ENCODE measurements around the gene SPOCK1.
A peak's percentile ranks its signal among the peaks of the same experiment; 100 is the strongest.

SPOCK1 gene

DNA sequence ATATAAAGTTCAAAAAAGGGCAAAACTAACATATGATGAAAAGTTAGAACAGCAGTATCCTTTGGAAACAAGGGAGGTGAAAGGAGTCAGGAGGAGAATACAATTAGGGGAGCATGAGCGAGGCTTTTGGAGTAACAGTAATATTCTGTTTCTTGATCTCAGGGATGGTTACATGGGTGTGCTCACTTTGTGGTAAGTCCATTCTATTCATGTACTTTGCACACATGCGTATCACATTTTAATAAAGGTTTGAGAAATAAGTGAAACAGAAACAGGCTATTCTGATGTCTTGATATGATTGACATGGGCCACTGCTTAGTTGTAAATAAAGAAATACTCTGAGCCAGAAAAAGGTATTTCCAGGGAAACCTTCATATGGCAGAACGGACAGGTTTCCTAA, 208.8 kb downstream of the SPOCK1 start:
- no peak for DNase-seq

DNA sequence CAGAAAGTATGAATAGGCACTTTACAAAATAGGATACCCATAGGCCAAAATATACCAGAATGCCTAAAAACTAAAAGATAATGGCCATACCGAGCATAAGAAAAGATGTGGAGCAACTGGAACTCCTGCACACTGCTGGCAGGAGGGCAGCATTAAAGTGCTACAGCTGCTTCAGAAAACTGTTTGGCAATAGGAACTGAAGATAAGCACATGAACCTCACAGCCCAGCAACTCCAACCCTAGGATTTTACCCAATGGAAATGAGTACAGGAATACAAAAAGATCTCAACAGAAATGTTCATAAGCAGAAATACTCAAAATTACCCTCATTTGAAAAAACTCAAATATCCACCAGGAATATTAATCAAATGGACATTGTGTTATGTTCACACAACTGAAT, 209.3 kb downstream of the SPOCK1 start:
- DNase-seq, result no peak

DNA sequence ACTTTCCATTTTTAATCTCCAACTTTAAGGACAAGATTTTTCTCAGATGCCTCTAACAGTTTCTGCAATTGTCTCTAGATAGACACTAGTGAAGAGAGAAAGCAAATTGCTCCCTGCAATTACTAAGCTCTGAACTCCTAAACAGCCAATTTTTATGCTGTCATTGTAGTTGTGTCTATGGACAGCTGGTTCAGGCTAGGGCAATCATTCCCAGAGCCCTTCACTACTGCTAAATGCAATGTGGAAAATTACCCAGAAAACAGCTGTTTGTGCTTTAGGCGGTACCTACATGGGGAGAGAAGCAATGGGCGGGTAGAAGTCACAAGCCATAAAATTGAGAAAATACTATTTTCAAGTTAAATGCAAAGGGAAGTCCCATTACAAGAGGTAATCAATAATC, 211.6 kb downstream of the SPOCK1 start:
- no peak for DNase-seq

DNA sequence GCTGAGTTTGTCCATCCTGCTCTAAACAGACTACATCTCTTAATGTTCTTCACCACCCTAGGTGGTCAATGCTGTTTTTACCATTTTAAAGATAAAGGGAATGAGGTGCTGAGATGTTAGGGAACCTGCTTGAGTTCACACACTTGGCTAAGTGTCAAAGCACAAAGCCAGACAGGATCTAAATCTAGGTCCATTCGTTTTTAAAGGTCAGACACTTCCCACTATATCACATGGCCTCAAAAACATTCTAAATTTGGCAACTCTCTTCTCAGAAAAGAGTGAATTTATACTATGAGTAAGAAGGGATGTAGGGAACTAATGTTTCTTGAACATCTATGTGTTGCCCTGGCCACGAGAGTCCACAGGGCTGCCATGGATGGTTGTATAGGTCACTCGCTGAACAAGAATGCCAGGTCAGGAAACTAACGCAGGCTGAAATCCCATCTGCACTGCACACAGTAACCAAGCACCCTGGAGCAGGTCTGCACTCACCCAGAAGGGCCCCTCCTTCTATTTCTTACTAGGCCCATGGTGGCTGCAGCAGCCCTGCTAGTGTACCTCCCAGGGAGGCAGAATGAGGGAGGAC, 213.0 kb downstream of the SPOCK1 start:
- no peak for DNase-seq

DNA sequence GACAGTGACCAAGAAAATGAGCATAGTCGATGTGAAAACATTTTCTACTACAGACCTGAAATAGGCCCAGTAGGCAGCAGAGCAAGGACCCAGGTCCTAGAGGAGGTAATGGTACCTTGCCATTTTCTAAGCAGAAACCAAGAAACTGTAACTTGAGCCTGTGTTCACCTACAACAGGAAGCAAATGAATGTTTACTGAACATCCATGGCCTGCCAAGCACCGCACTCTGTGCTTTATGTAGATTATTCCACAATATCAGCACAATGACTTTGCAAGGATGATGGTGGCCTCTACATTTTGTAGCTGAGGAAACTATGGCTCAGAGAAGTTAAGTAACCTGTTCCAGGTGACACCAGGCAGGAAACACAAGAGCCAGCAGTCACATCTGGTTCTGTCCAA, 215.3 kb downstream of the SPOCK1 start:
- no peak for DNase-seq

DNA sequence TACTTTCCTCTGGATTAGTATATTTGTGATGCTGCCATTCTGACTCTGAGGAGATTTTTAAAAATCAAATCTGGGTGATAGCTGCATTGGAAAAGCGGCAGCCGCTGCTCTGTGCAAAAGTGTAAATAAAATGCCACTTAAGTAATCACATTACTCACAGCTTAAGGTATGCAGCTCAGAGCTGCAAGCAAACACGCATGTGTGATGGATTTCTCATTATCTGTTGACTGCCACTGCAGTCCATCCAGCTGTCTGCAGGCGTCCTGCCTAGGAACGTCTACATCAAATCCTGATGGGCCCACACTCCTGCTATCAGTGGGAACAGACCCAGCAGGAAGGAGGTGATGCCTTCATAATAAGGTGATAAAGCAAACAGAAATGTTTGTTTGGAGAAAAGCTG, 216.9 kb downstream of the SPOCK1 start:
- DNase-seq, result peak; percentile 17

DNA sequence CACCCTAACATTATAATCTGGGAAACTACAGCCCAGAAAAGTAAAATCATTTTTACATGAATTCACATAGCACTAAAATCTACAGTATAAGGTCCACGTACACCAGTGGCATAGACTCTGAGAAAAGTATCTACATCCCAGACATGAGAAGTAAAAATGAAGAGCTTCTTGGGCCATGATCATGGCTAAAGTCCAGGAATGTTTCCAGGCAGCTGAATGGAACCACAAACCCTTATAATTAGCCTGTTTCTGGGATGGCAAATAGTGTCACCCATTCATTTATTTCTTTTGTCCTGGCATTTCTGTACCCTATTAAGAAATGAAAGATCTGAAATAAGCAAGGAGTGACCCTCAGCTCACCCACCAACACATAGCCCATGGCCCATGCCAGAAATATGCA, 217.9 kb downstream of the SPOCK1 start:
- DNase-seq, result no peak

DNA sequence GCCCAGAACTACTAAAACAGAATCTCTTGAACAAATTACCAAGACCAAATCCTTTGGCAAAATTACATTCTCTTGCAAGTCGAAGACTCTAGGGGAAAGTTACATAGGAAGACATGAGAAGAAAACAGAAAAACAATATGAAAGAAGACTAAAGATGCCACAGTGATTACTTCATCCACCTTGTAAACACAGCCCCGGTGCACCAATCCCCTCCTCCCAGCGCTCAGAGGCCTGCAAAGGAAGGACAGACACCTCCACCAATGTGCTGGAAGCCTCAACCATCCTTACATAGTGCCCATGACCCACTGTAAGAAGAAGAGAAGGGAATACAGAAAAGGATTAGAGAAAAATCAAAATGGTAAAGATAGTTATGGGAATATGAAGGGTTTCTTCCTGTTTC, 218.5 kb downstream of the SPOCK1 start:
- no peak for DNase-seq

DNA sequence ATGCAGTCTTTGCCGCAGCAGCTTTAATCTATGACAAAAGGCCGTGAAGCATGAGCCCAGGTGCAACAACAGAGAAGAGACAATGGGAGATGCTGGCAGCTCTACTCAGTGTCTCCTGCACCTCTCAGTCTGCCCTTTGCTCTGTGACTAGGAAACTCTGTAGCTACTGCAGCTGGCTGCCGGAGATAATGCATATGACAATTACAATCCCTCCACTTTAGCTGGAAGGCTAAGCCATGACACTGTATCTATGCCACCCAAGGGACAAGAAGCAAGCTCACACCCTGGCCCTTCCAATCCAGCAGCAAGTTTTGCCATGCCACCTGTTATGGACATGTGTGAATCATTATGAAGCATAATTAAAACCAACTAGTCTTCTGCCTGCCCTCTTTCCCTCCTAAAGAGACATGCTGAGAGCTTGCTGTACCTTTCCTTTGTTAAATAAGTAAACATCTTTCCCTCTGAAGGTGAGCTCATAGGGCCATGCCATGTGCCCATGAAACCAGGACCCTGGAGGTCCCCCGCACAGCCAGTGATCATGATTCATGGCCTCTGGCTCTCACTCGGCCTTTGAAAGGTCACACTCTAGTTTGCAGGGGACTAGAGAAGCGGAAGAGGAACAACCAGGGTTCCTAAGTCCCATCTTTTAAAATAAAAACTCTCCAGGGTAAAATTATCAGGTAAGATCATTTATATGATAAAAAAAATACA, 219.4 kb downstream of the SPOCK1 start:
- no peak for DNase-seq

DNA sequence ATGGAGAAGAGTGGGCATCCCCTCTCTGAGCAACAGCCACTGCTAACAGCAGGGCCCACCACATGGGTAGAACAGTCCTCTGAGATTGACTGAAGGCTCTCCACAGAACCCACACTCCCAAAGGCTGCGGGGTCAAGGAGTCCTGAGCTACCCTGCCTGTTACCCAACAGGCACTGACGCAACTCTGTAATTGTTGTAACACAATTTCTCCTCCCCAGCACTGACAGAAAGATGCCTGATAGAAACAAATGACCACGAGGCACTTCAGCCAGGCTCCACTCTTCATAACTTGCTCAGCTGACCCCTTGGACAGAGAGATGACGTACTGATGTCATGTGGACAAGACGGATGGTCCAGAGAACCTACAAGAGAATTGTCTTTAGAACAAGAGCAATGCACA, 220.7 kb downstream of the SPOCK1 start:
- no peak for DNase-seq

DNA sequence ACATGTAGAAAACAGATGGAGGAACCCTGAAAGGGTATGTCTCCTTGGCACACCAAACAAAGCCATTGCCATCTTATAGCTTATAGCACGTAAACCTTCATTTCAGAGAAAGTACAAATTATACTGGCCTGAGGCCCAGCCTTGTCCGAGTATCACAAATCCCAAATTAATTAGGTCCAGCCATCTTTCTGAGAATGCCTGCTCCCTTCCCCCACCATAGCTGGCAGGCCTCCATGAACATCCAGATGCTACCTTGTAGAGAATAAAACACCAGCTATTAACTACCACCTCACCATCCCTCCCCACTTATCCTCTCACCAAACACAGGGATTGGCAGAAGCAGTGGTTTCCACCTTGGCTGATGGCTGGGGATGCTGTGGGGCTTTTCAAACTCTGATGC, 224.0 kb downstream of the SPOCK1 start:
- no peak for DNase-seq

DNA sequence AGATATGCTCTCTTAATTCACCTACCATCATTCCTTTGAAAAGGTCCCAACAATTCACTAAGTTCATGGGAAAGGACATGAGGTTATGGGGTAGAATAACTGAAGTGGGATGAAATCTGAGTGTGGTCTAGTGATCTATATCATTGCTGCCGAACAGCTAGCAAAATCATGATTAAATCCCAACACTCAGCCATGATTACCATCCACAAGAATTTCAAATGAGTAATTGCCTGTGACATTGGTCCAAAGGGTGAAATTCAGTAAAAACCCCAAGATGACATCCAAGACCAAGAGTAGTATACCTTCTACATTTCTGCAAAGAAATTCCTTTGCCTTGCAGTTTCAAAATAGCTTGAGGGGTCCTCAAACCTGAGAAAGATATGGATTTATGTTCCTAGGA, 225.6 kb downstream of the SPOCK1 start:
- peak; percentile 26 for DNase-seq

DNA sequence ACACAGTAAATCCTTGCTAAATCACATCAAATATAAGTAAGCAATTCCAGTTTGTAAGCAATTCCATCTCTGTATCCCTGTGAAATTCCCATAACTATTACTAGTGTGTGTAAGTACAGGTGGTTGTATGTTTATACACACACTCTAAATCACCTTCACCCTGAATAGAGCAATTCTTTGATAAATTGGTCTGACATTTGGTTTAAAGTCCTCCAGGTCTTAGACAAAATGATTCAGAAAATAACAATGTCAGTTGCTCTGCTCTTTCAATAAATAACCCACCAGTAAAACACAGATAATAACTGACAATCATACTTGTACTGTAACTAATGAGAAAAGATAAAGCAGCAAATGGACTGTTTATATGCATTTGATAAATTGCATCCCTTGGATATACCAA, 226.3 kb downstream of the SPOCK1 start:
- DNase-seq, result no peak

DNA sequence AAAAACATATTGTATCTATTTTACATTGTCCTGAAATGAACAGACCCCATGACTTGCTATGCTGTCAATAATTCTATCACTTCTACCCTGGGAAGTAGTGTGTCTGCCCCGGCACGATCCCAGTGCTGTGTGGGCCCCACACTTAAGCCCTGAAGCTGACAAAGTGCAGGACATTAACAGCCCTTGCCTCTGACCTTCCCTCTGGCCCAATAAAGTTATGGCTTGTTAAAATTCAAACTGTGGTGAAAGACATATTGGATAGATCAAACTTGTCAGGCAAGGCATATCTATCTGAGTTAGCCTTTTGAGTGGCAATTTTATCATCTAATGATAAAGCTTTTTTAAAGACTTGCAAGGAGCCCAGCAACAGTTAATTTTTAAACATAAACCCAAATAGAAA, 229.2 kb downstream of the SPOCK1 start:
- DNase-seq, result no peak

DNA sequence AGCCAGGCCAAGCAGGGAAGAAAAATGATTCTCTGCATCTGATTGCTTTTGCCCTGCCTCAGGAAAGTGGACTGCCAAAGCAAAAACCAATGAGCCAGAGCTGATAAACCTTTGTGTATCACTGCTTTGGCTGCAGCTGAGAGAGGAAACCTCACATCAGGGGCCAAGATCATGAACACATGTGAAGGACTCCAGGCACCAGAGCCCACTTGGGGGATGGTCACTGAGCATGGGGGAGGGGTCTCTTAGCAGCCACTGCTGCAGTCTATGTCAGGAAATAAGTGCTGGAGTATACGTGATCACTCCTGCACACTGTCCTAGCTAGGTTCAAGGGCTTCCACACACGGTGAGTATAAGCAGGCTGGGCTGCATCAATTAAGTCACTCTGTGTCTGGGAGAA, 229.9 kb downstream of the SPOCK1 start:
- no peak for DNase-seq

DNA sequence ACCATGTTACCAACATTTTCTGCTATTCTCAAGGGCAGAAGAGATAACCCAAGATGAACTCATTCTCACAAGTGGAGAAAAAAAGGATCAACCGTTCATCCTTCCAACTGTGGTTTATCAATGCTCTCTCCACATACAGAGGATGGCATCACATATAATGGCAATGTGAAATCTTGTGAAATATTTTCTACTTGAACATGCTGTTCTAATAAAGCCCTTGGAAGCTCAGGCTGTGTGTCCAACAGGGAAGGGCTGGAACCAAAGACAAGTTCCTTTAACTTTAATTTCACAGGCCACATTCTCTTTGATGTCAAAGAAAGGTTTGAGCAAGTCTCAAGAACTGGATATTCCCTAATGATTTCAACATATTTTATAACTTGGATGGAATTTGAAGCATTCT, 230.5 kb downstream of the SPOCK1 start:
- no peak for DNase-seq

DNA sequence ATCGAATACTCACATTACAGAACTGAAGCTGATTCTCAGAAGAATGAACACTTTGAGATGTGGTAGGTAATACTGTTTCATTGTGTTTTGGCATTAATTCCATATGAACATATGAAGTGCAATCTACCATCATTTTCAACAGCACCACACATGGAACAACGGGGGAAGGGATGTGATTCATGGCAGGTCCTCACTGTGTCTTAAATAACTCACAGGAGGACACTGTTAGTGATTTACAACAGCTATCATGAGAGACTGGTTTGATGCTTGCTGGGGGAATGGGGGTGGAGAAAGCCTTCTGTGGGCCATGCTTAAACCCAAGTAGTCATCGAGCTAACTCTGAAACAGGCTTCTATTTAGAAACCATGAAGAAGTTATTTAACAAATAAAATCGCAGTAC, 232.9 kb downstream of the SPOCK1 start:
- DNase-seq, result peak; percentile 51

DNA sequence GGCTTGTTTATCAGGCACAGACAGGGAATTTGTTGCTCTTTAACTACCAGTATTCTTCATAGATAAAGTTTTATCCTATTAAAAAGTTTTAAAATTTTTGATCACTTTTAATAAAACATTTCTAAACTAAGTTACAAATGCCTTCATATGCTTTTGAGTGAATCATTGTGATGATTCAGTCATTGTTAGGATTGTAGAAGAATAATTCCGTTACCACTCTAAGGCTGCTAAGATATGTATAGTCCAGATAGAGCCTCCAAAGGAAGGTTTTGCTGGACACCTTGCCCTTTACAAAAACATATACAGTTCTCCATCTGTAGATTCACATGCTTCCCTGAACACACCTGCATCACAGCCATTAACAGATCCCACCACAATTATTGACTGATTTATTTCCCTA, 233.7 kb downstream of the SPOCK1 start:
- DNase-seq, result peak; percentile 12

DNA sequence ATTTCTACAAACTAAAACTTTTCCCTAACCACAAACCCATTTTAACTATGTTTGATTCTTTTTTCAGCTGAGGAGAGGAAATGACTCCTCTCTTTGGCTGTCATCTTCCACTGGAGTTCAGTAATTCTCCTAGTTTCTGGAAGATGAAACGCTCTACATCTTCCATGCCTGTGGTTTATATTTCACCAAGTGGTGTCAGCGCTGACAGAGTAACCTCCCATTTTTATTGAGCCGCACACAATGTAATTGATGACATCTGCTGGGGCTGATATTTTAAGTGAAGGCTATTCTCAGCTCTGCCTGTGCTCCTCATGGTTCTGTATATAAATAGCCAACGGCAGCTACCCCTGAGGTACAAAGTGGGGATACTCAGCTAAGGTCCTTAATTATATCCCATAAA, 234.6 kb downstream of the SPOCK1 start:
- DNase-seq, result peak; percentile 96

DNA sequence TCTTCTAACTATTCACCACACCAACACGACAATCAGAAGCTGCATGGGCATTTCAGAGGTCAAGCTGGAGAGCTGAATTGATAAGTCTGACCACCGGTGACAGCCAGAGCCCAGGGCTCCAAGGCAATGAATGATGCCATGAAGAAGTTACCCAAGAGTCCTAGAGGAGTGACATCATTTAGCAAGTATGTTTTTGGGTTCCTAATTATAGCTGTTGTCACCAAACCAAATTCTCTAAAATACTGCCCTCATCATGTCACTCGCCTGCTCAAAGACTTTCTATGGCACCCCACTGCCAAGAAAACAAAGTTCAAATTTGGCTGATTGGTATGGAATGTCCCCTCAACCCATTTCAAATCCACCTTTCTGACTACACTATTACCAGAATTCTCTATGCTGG, 235.1 kb downstream of the SPOCK1 start:
- no peak for DNase-seq

DNA sequence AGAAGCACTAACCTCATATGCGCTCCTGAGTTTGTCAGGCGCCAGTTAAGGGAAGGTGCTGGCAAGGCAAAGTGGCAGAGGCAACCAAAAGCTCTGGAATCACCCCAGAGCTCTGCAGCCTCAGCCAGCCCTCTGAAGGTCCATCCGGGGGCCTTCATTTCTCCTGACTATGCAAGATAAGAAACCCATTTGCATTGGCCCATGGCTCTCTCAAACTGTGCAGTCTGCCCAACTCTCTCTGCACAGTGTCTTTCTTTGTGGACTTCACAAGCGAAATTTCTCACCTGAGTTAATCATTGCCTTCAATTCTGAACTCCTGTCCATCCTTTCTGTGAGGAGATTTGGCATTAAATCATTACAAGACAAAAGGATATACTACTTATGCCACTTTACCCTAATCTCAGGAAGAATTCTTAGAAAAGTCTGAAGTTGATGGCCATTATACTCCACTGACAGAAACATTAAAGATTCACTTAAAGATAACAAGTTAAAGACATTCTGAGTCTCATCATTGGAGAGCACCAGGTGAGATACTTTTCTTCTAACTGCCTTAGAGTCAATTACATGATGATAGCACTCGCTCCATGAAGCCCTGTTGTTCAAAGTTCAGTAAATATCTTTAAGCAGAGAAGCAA, 235.6 kb downstream of the SPOCK1 start:
- no peak for DNase-seq

DNA sequence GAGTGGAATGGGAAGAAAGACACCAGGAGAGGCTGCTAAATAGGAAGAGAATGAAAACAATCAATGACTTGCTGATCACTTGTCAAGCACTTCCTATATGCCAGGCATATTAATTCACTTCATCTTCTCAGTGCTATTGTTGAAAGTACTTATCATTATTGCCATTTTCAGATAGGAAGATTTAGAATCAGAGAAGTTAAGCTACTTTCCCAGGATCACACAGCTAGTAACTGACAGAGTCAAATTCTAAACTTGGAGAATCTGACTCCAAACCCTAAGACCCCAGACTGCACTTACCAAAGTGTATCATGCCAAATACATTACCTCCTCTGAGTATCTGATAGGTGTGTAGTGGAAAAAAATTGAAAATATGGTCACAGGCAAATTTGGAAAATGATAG, 236.3 kb downstream of the SPOCK1 start:
- no peak for DNase-seq

DNA sequence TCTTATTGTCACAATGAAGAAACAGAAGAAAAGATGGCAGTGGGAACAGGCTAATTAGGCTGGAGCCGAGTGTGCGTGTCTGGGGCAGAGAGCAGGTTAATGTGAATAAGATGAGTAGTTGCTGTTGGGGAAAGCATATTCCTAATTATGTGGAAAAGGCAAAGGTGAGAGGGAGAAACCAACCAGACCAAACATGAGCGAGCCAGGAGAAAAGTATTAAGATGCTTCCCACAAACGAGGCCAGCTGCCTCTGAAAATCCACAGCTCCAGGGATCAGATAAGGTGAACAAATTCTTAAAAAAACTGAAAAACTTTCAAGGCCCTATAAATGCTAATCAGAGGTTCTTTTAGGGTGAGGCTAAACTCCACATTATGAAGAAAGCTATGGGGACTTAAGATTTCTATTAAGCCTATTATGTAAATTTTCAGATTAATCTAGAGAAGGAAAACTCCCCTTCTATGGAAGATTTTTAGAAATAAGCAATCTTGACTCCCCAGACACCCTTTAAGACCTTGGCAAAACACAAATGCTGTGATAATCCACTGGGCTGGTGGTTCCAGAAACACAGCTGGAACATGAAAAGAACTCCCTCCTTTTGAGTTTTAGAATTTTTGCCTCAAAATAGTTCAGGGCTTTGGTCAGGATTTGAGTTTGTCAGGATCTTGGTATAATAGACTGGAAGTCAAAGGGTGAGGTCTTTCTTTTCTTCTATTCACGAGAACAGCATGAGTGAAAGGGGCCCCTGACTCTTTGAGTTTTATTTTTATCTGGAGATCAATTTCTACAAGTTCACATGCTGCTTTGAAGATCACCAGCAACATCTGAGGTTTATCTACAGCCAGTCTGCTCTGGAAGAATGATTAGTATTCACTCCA, 238.1 kb downstream of the SPOCK1 start:
- no peak for DNase-seq

Data from fibroblast of skin of abdomen (primary cell).